GM04503 (cell line): ENCODE results near the gene KBTBD7.
"Not testable (repeated sequence)": the region's sequence is repeated elsewhere in the genome, so short reads cannot be mapped to it uniquely, and the experiment has no call there.

Experiments
- DNase-seq: peaks from one replicate; pipeline ENCODE4 v3.0.0-alpha.2; 2012; ENCODE audit warnings: low read depth

KBTBD7 gene

GRCh38 chr13:41196011-41196410 lies 1.6 kb upstream of the KBTBD7 start:
- DNase-seq, result no peak

DNA sequence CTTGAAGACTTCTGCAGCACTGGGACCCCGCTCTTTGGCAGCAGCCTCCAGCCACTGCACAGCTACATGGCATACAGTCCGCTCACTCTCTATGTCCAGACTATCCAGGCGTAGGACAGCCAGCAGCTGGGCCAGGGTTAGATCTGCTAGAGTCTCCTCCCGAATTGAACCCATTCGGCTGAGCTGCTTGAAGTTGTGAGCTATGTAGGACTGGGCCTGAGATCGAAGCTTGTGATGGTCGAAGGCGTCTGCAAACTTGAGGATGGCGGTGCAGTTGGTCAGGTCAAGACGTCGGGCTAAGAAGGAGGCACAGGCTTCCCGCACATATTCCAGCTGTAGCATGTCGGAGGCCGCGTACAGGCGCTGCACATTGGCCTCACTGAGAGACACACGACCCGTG lies 900 bp downstream of the KBTBD7 start:
- no peak for DNase-seq

GRCh38 chr13:41188584-41188983 lies 5.8 kb downstream of the KBTBD7 start:
- DNase-seq, result no peak

DNA sequence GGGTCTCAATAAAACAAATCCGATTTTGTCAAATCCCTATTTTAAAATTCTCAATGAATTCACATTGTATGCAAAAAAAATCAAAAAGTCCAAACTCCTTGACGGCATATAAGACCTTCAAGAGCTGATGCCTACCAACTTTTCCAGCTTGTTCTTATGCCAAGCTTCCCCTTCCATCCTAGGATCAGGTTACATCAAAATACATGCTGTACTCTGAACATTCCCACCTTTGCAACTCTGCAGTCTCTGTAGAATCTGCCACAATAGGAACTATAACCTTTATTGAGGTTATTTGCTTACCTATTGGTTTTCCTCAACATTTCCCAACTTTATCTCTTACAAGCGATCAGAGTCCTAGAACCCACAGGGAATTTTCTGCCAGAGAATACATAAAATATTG lies 7.9 kb downstream of the KBTBD7 start:
- no peak for DNase-seq

DNA sequence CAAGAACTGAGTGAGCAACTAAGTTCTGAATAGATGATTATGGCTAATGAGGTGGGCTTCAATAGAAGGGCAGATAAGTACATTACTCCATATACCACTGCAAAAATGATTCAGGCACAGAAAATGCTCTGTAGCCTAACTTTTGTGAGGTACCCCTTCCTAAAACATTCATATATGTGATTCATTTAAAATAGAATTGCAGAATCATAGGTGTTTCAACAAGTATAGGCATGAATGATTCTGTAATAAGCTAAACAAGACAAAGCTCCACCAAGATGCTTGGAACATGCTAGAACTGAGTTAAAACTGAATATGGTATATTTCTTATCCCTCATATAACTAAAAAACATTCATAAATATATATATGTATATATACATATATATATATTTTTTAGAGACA lies 12.1 kb downstream of the KBTBD7 start:
- DNase-seq, result no peak

DNA sequence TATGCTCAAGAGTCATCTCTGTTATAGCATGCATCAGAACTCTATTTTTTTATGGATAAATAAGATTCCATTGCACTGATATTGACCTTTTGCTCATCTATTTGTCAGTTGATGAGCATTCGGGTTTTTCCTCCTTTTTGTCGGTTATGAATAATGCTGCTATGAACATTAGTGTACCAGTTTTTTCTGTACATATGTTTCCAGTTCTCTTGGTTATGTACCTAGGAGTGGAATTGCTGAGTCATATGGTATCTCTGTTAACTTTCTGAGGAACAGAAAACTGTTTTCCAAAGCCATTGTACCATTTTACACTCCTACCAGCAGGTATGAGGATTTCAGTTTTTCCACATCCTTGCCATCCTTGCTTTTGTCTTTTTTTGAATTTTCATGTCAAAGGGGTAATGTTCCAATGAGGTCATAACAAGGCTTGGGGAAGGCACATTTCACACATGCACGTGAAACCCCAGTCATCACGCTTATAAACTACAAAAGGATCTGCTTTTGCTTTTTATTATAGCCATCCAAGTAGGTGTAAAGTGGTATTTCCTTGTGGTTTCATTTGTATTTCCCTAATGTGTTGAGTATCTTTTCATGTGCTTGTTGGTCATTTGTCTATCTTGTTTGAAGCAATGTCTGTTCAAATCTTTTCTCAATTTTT lies 14.6 kb downstream of the KBTBD7 start:
- peak; percentile 20 for DNase-seq

GRCh38 chr13:41178040-41178439 lies 16.3 kb downstream of the KBTBD7 start:
- no peak for DNase-seq

GRCh38 chr13:41177616-41178015 lies 16.8 kb downstream of the KBTBD7 start:
- DNase-seq, result no peak

GRCh38 chr13:41175576-41175975 lies 18.8 kb downstream of the KBTBD7 start:
- not testable (repeated sequence) for DNase-seq

DNA sequence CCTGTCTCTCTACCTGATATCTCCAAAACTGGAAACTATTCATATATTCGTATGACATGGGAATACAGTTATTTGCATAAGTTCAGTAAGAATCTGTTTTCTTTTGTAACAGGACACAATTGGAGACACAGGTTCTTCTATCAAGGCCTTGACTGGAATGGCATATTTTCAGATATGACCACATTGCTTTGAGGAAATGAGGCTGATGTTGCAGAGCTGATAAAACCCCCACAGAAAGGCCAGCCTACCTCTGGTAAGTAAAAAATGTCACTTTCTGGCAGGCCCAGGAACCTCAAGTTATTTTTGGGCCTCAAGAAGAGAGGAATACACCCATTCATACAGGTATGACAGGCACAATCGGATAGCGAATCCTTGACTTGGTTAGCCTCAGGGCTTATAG lies 32.2 kb downstream of the KBTBD7 start:
- DNase-seq, result no peak

DNA sequence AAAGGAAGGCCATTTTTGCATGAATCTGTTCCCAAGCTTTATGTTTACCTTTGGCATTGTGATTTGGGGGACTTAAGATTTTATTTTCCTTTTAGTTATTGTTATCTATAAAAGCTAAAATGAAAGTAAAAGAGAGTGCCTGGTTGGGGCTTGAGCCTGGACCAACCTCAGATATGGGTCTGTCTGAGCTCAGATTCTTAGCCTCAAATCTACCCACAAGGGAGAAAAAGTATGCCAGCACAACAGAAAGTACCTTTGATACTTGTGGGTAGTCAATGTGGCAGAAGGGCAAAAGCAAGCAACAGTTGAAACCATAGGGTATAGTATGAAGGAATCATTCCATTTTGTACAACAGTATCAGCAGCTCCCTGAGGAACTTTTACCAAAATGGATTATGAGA lies 35.2 kb downstream of the KBTBD7 start:
- no peak for DNase-seq

DNA sequence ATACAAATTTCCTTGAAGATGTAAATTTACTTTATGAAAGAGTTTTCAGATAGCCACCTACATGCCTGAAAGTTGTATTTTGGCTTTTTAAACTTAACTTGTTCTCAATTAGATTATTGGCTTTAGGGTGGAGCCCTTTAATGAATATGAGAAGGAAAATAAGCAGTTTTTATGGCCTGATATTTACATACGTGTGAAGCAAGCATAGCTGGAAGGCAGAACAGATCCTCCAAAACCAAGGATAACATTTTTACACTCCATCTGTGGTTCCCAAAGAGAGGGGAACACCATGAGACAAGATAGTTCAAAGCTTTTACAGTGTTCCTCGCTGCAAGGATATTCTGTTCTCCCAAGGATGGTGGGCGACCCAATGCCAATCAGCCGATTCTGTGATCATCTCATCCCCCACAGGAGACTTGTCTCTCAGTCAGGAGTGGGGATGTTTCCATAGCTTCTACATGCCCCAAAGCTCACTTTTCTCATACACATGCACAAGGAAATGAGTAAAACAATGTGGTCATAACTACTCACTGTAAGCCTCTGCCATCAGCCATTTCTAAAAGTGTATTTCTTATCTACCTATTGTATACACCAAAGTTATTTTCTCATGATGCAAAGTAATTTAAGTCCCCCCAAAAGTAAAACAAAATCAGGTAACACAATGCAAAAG lies 37.2 kb downstream of the KBTBD7 start:
- no peak for DNase-seq

DNA sequence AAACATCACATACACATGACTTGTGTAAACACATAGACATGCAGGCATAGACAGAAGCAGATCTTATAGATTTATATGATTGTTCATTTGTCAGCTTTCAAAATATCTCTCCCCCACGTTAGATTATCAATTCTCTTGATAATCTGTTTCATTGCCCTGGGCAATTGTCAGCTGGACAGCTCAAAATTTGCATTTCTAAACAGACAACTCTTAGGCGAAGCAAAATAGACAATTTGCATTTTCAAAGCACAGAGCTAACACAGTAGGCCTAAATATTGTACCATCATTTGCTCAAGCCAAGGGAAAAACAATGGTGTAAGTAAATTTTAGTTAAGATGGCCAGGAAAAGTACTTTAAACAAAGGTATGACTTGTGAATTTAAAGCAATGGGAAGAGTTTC lies 37.7 kb downstream of the KBTBD7 start:
- no peak for DNase-seq

GRCh38 chr13:41154042-41154441 lies 40.3 kb downstream of the KBTBD7 start:
- no peak for DNase-seq

DNA sequence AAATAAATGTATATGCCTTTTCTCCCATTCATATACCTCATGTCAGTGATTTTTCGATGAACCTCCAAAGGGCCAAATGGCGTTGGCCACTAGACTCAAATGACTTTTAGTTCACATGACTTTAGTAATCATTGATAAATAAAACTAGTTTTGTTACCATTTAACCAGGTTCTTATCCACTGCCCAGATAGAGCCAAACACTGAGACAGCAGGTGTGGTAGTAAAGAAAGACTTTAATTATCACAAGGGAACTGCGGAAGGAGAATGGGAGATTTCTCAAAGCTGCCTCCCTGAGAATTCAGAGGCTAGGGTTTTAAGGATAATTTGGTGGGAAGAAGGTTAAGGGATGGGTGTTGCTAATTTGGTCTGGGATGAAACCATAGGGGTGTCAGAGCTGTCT lies 42.4 kb downstream of the KBTBD7 start:
- DNase-seq, result no peak

DNA sequence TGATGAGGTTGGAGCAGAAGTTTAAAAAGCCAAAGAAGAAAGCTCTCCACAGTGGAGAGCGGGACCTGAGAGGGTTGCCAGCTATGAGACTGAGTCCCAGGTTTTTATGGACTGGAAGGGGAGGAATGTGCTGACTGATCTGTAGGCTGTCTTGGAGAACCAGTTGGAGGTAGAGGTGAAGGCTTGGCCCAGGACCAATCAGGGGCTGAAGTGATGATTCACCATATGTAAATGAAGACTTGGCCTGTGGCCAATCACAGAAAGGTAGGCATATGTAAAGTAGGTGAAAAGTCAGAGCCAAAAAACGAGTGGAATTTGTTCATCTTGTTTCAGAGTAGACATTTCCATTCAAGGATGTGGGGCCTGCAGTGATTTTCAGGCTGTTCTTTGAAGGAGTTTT lies 44.3 kb downstream of the KBTBD7 start:
- no peak for DNase-seq

DNA sequence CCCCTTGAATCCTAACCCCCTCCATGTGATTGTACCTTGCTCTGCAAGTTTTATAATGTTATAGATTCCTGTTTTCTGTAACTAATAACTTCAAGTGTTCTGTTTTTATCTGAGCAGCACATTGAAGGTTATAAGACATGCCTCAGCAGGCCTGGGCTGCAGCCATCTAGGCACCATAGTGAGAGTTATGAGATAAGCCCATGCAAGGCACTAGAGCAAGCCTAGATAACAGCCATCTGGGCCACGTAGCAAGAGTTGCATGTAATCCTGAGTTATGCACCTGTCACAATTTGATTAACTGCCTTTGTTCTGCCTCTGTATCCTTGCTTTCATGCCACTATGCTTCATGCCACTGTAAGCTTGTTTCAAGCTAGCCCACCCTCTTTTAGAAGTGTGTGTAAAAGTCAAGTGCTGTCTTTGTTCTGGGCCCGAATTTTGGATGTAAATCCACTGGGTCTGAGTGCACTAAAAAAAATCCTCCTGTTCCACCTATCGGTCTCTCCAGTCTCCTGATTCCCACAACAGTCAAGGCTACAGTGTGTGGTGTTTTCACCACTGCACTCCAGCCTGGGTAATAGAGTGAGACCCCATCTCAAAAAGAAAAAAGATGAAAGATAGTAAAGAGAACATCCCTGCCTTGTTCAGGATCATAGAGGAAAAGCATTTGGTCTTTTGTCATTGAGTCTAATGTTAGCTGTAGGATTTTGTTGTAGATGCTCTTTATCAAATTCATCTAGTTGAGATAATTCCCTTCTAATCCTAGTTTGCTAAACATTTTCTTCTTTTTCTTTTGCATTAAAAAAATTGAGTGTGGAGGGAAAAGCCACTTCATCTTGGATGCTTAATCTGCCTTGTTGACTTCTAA lies 45.7 kb downstream of the KBTBD7 start:
- DNase-seq, result no peak

DNA sequence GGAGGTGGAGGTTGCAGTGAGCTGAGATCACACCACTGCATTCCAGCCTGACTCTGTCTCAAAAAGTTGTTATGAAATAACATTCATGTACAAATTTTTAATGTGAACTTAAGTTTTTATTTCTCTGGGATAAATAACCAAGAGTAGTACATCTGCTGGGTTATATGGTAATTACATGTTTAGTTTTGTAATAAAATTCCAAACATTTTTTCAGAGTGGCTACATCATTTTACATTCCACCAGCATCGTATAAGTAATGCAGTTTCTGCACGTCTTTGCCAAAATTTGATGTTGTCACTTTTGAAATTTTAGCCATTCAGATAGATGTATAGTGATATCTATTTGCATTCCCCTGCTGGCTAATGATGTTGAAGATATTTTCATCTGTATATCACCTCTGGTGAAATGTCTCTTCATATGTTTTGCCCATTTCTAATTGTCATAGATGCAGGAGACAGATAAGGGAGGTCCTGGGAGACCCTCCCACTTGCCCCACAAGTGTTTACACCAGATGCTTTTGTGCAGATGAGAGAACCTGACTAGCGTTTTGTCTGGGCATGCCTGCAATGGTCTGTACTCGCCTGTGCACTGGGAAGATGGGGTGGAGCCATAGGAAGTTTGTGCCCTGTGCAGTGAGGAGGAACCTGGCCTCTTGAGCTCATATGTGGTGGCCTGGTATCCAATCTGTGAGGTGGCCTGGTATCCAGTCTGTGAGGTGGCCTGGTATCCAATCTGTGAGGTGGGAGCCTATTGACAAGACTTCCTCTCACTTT lies 49.0 kb downstream of the KBTBD7 start:
- DNase-seq, result peak; percentile 21

GRCh38 chr13:41144576-41144975 lies 49.8 kb downstream of the KBTBD7 start:
- no peak for DNase-seq
